Measurements from ENCODE around the gene CASQ1.

Gene CASQ1

DNA sequence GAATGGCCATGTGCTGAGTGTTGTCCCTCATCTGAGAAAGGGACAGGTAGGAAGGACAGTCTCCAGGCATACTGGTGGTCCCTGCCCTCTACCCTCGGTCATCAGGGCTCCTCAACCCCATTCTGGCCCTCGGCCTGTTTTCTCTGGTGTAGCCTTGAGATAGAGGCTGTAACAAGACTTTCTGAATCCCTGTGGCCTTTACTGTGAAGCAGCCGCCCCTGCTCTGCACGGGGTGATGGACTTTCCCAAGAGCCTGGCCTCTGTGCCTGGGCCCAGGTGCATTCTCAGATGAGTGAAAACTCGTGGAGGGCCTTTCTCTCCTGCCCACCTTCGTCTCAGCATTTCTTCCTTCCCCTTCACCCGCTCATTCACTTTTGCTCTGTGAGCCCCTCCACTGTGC lies 3.0 kb upstream of the CASQ1 start:
- DNase-seq (ENCODE audit: low read depth), result no peak
- TF ChIP-seq, protein P1, sequence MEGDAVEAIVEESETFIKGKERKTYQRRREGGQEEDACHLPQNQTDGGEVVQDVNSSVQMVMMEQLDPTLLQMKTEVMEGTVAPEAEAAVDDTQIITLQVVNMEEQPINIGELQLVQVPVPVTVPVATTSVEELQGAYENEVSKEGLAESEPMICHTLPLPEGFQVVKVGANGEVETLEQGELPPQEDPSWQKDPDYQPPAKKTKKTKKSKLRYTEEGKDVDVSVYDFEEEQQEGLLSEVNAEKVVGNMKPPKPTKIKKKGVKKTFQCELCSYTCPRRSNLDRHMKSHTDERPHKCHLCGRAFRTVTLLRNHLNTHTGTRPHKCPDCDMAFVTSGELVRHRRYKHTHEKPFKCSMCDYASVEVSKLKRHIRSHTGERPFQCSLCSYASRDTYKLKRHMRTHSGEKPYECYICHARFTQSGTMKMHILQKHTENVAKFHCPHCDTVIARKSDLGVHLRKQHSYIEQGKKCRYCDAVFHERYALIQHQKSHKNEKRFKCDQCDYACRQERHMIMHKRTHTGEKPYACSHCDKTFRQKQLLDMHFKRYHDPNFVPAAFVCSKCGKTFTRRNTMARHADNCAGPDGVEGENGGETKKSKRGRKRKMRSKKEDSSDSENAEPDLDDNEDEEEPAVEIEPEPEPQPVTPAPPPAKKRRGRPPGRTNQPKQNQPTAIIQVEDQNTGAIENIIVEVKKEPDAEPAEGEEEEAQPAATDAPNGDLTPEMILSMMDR (IDR thresholded peaks at IDR 0.05; ENCODE audit: insufficient read depth, low read depth, low read length, missing control alignments), result no peak
- no peak overlapping the region for H3K4me3 ChIP-seq (ENCODE audit: low read length)

DNA sequence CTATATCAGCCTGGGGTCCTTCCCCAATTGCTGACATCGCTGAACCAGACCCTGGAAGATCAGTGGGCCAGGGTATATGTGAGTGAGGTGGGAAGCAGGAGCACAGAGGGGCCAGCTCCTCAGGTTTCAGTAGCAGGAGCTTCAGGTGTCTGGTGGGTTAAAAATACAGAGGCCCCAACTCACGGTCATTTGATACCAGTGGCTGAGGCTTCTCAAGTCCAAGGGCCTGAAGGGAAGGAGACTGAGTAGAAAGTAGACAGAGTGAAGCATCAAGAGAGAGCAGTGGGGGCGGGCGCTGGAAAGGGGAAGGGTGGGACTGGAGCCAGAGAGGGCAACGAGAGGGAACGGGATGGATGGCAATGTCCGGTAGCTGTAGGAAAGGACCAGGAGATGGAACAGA lies 2.0 kb upstream of the CASQ1 start:
- H3K4me3 ChIP-seq (ENCODE audit: low read length), result no peak overlapping the region
- DNase-seq (ENCODE audit: low read depth), result no peak
- TF ChIP-seq, protein P1 (IDR thresholded peaks at IDR 0.05; ENCODE audit: insufficient read depth, low read depth, low read length, missing control alignments), result no peak

DNA sequence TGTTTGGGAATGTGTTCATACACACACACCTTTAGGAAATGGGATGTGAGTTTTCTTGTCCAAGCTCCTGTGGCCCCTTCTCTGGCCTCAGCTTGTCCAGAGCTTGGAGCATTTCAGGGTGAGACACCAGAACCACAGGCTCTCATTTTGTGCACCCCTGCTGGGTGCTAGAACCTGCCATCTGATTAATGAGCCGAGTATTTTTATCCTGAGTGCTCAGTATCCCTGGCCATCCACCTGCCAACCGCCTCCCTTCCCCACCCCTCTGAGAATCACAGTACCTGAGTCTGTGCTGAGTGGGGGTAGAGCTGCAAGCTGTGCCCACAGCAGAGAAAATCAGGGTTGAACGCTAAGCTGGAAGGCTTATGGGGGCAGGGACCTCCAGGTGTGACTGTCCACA lies 1.4 kb downstream of the CASQ1 start:
- TF ChIP-seq, protein P1 (IDR thresholded peaks at IDR 0.05; ENCODE audit: insufficient read depth, low read depth, low read length, missing control alignments), result no peak
- H3K4me3 ChIP-seq (ENCODE audit: low read length), result no peak overlapping the region
- no peak for DNase-seq (ENCODE audit: low read depth)

DNA sequence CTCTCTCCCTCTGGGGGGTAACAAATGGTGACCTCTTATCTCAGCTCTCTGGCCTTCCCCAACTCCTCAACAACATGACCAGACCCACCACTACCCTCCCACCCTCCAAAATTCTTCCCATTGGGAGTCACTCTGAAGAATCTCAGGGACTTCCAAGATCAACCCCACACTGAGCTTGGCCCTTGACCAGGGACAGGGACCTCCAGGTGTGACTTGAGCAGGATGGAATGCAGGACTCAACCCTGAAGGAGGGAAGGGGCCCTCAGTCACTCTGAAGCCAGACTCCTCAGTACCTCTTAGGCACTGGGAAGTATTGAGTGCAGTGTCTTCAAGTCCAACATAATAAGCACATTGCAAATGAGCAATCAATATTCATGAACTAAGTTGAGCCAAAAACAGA lies 1.9 kb downstream of the CASQ1 start:
- TF ChIP-seq, protein P1 (IDR thresholded peaks at IDR 0.05; ENCODE audit: insufficient read depth, low read depth, low read length, missing control alignments), result no peak
- no peak for DNase-seq (ENCODE audit: low read depth)
- no peak overlapping the region for H3K4me3 ChIP-seq (ENCODE audit: low read length)

DNA sequence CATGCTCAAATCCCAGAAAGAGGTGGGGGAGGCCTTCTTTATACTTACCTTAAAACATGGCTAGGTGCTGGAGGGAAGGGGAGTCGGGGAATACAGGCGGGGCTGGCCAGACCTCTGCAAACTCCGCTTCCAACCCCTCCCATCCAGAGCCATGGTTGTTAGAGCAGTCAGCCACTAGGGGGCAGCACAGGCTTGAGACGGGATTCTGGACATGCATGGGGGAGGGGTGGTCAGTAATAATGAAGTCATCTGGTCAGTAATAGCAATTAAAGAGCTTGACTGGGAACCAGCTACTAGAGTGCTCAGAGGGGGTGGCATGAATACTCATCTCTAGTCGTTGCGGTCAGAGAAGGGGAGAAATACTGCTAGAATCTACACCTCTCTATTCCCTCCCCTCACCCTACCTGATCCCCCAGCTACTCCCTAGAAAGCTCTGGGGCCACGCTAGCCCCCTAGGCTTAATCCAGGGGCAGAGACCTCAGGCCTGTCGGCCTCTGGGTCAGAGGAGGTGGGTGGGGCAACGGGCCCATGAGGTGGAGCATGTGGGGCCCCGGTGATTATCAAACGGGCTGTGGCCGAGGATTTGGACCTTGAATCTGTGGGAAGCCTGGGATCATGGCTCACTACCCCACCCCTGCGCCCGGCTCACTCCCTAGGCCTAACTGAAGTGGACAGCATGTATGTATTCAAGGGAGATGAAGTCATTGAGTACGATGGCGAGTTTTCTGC lies 2.9 kb downstream of the CASQ1 start:
- TF ChIP-seq, protein P1 (IDR thresholded peaks at IDR 0.05; ENCODE audit: insufficient read depth, low read depth, low read length, missing control alignments), result peak; percentile 97
- peak; percentile 80 for DNase-seq (ENCODE audit: low read depth)
- H3K4me3 ChIP-seq (ENCODE audit: low read length), result no peak overlapping the region

DNA sequence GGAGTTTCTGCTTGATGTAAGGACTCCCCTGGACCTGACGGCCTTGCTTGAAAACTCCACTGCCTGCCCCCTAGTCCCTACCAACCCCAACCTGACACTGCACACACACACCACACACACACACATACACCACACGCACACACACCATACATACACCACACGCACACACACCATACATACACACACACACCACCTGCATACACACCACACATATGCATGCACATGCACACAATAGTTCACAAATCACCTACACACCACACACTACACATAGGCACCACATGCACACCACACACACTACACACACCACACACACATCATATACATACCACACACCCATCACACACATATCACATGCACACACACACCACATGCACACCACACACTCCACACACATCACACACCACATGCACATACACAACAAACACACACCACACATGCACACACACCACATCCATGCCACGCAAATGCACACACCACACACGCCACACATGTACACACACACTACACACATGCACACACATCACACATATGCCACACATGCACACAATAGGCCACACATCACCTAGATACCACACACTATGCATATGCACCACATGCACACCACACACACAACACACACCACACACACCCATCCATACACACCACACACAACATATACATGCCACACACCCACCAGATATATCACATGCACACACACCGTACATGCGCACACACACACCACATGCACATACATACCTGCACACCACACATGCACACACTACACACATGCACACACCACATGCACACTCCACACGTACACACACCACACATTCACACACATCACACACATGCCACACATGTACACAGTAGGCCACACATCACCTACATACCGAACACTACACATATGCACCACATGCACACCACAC lies 3.7 kb downstream of the CASQ1 start:
- DNase-seq (ENCODE audit: low read depth), result no peak
- TF ChIP-seq, protein P1 (IDR thresholded peaks at IDR 0.05; ENCODE audit: insufficient read depth, low read depth, low read length, missing control alignments), result no peak
- no peak overlapping the region for H3K4me3 ChIP-seq (ENCODE audit: low read length)

Data from epithelial cell of esophagus (primary cell).